ENCODE measurements around the gene FAM20C.
A peak's percentile ranks its signal among the peaks of the same experiment; 100 is the strongest.
"Not testable (repeated sequence)": the region's sequence is repeated elsewhere in the genome, so short reads cannot be mapped to it uniquely, and the experiment has no call there.

The FAM20C gene

DNA sequence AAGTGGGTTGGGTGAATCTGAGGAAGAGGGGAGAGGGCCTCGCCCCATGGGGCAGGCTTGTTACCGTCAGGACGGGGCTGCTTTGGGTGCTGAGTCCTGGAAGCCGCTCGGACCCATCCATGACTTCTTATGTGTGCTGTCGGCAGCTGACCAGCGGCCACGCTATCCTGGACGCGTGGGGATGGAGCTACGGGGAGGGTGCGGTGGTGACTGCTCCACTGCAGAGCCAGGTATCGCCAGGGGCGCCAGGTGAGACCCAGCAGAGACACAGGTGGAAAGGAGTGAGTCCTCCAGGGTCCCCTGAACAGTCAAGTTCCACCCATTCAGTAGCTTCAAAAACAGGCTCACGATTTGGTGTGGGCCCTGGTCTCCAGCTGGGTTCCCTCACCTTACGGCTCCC, 10.6 kb upstream of the FAM20C start:
- Histone ChIP-seq H3K9ac (ENCODE audit: low read length) (no peak overlapping the region), H4K5ac (ENCODE audit: low read length) (no peak overlapping the region), H3K27ac (ENCODE audit: low read depth, low read length) (no peak overlapping the region), H4K8ac (ENCODE audit: low read depth, low read length) (no peak overlapping the region), H3K36me3 (ENCODE audit: control insufficient read depth, insufficient read depth, low read length) (no peaks in the 10 kb centered on the region), H2BK120ac (ENCODE audit: low read depth, low read length) (no peak overlapping the region), H3K79me1 (ENCODE audit: low read length) (no peaks in the 10 kb centered on the region), H2AK5ac (ENCODE audit: low read length) (no peak overlapping the region), H3K4me3 (ENCODE audit: low read length) (no peak overlapping the region), H3K56ac (ENCODE audit: low read length) (no peak overlapping the region), H3K79me2 (ENCODE audit: control insufficient read depth, insufficient read depth, low read length) (no peaks in the 10 kb centered on the region), H3K18ac (ENCODE audit: low read length) (no peak overlapping the region), H3K4me2 (ENCODE audit: low read length) (no peak overlapping the region), H3K27me3 (ENCODE audit: insufficient read depth, low read length, poor library complexity) (no peaks in the 10 kb centered on the region), H3K4ac (ENCODE audit: low read depth, low read length) (no peak overlapping the region), H3K4me1 (ENCODE audit: control insufficient read depth, low read depth, low read length) (no peaks in the 10 kb centered on the region), H3K23ac (ENCODE audit: low read length) (no peak overlapping the region), H2BK15ac (replicated peaks; ENCODE audit: low read depth) (no peak overlapping the region), H2BK5ac (ENCODE audit: low read length) (no peak overlapping the region)
- no peak for DNase-seq
- no CpG with 5 or more reads among the region's 16 CpGs for WGBS (ENCODE audit: extremely low coverage, insufficient coverage, low lambda C conversion rate)

DNA sequence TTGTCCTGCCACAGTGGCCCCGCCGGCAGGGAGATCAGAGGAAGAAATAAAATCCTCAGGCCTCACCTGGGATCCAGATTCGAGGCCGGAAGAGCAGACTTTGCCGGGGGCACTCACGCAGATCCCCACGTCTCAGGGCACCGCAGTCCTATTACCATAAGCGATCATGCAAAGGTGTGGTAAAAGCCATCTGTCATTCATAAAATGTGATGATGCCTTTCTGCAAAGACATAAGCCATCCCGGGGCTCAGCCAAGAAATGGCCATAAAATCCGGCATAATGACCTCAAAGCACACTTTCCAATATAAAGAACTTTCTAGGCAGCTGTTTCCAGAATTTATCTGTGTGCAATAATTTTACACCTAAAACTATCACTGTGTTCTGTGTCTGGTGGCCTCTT, 9.9 kb upstream of the FAM20C start:
- not testable (repeated sequence) for H2AK5ac ChIP-seq (ENCODE audit: low read length); H3K23ac ChIP-seq (ENCODE audit: low read length); H4K5ac ChIP-seq (ENCODE audit: low read length); H3K4me3 ChIP-seq (ENCODE audit: low read length); H4K8ac ChIP-seq (ENCODE audit: low read depth, low read length); H3K79me2 ChIP-seq (ENCODE audit: control insufficient read depth, insufficient read depth, low read length); H3K27ac ChIP-seq (ENCODE audit: low read depth, low read length); H3K79me1 ChIP-seq (ENCODE audit: low read length); H3K9ac ChIP-seq (ENCODE audit: low read length); H2BK15ac ChIP-seq (replicated peaks; ENCODE audit: low read depth); H3K4ac ChIP-seq (ENCODE audit: low read depth, low read length); H3K4me1 ChIP-seq (ENCODE audit: control insufficient read depth, low read depth, low read length); DNase-seq; H3K18ac ChIP-seq (ENCODE audit: low read length); H2BK120ac ChIP-seq (ENCODE audit: low read depth, low read length); H2BK5ac ChIP-seq (ENCODE audit: low read length); H3K36me3 ChIP-seq (ENCODE audit: control insufficient read depth, insufficient read depth, low read length); H3K27me3 ChIP-seq (ENCODE audit: insufficient read depth, low read length, poor library complexity); H3K56ac ChIP-seq (ENCODE audit: low read length); H3K4me2 ChIP-seq (ENCODE audit: low read length)
- no CpG with 5 or more reads among the region's 11 CpGs for WGBS (ENCODE audit: extremely low coverage, insufficient coverage, low lambda C conversion rate)

DNA sequence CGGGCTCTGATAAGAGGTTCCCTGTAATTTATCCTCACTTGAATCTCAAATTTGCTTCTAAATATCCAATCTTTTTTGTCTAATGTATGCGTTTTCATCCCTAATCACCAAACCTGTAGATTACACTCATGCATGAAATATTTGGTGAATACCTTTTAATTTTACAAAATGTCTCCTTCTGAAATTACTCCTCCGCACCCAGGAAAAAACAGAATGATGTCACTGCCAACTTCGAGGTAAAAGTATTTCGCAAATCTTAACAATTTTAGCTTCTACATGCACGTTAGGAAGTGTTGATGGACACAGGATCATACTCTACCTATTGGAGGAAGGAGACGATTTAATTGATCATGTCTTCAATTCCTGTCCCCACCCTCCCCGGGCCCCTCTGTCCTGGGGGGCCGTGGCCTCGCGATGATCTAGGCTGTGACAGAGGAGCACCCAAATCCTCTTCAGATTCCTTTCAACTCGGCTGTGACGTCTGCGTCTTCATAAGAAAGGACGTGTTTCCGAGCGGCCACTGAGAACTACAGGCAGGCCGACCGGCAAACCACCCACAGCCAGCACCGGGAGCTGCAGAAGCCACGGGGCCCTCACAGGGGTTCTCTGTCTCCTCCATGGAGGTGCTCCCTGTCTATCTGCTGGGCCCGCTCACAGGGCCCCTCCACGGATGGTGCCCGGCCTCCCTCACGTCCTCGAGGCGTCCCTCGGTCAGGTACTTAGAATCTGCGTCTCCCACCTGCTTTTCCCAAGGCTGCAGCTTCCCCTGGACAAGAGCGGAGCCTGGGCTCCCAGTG, 8.7 kb upstream of the FAM20C start:
- DNase-seq: no peak
- Histone ChIP-seq H3K4me2 (ENCODE audit: low read length) (no peak overlapping the region), H3K56ac (ENCODE audit: low read length) (peak overlapping the region; percentile 22), H2BK5ac (ENCODE audit: low read length) (no peak overlapping the region), H3K27me3 (ENCODE audit: insufficient read depth, low read length, poor library complexity) (no peaks in the 10 kb centered on the region), H3K27ac (ENCODE audit: low read depth, low read length) (no peak overlapping the region), H2BK120ac (ENCODE audit: low read depth, low read length) (no peak overlapping the region), H3K4ac (ENCODE audit: low read depth, low read length) (no peak overlapping the region), H2BK15ac (replicated peaks; ENCODE audit: low read depth) (no peak overlapping the region), H4K5ac (ENCODE audit: low read length) (no peak overlapping the region), H4K8ac (ENCODE audit: low read depth, low read length) (no peak overlapping the region), H3K79me2 (ENCODE audit: control insufficient read depth, insufficient read depth, low read length) (no peaks in the 10 kb centered on the region), H3K36me3 (ENCODE audit: control insufficient read depth, insufficient read depth, low read length) (no peaks in the 10 kb centered on the region), H3K9ac (ENCODE audit: low read length) (no peak overlapping the region), H3K18ac (ENCODE audit: low read length) (no peak overlapping the region), H3K4me3 (ENCODE audit: low read length) (no peak overlapping the region), H3K4me1 (ENCODE audit: control insufficient read depth, low read depth, low read length) (no peaks in the 10 kb centered on the region), H3K79me1 (ENCODE audit: low read length) (no peaks in the 10 kb centered on the region), H2AK5ac (ENCODE audit: low read length) (no peak overlapping the region), H3K23ac (ENCODE audit: low read length) (no peak overlapping the region)
- no CpG with 5 or more reads among the region's 30 CpGs for WGBS (ENCODE audit: extremely low coverage, insufficient coverage, low lambda C conversion rate)

DNA sequence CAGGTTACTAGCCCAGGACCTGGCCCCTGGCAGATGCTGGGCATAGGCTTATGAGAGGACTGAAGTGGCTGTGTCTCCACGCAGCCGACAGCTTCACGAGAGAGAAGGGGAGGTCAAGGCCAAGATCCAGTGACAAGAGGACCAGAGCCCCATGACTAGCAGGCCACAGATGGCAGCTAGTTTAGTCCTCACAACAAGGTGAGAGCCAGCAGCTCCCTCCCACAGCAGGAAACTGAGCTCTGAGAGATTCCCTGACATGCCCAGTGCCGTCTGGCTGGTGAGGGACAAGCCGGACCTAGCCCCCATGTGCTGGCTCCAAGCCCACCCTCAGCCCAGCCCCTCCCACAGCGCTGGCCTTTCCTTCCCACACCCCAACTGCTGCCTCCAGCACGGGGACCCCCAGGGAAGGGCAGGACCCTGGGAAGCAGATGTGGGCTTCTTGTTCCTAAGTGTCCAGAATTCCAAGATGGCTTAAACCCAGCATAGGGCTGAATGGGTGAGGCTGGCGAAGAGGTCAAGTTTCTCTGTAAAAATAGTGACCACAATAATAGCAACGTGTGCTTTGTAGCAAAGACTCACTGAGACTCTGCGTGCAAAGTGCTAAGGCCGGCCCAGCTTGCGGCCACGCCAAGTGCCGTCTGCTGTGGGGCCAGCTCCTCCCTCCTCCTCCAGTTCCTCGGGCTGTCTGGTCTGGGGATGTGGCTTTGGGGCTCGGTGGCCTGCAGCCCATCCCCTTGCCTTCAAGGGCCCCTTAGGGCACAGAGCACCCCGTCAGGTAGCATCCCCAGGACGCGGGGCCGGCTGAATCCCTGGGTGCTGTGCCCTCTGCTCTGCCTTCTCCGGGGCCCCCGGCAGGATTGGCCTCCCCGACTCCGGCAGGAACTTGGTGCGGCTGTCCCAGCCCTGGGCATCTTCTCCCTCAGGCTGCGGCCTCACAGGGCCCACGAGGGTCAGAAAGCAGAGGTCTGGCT, 7.8 kb upstream of the FAM20C start:
- Histone ChIP-seq H2BK120ac (ENCODE audit: low read depth, low read length) (no peak overlapping the region), H3K4me3 (ENCODE audit: low read length) (no peak overlapping the region), H3K56ac (ENCODE audit: low read length) (peak overlapping the region; percentile 22), H3K27me3 (ENCODE audit: insufficient read depth, low read length, poor library complexity) (no peaks in the 10 kb centered on the region), H4K5ac (ENCODE audit: low read length) (no peak overlapping the region), H3K4me2 (ENCODE audit: low read length) (no peak overlapping the region), H3K4ac (ENCODE audit: low read depth, low read length) (no peak overlapping the region), H2AK5ac (ENCODE audit: low read length) (no peak overlapping the region), H3K23ac (ENCODE audit: low read length) (no peak overlapping the region), H4K8ac (ENCODE audit: low read depth, low read length) (no peak overlapping the region), H3K4me1 (ENCODE audit: control insufficient read depth, low read depth, low read length) (no peaks in the 10 kb centered on the region), H3K36me3 (ENCODE audit: control insufficient read depth, insufficient read depth, low read length) (no peaks in the 10 kb centered on the region), H3K79me2 (ENCODE audit: control insufficient read depth, insufficient read depth, low read length) (no peaks in the 10 kb centered on the region), H2BK15ac (replicated peaks; ENCODE audit: low read depth) (no peak overlapping the region), H3K9ac (ENCODE audit: low read length) (no peak overlapping the region), H2BK5ac (ENCODE audit: low read length) (no peak overlapping the region), H3K79me1 (ENCODE audit: low read length) (no peaks in the 10 kb centered on the region), H3K27ac (ENCODE audit: low read depth, low read length) (no peak overlapping the region), H3K18ac (ENCODE audit: low read length) (no peak overlapping the region)
- DNase-seq: no peak
- WGBS (ENCODE audit: extremely low coverage, insufficient coverage, low lambda C conversion rate): no CpG with 5 or more reads among the region's 27 CpGs

DNA sequence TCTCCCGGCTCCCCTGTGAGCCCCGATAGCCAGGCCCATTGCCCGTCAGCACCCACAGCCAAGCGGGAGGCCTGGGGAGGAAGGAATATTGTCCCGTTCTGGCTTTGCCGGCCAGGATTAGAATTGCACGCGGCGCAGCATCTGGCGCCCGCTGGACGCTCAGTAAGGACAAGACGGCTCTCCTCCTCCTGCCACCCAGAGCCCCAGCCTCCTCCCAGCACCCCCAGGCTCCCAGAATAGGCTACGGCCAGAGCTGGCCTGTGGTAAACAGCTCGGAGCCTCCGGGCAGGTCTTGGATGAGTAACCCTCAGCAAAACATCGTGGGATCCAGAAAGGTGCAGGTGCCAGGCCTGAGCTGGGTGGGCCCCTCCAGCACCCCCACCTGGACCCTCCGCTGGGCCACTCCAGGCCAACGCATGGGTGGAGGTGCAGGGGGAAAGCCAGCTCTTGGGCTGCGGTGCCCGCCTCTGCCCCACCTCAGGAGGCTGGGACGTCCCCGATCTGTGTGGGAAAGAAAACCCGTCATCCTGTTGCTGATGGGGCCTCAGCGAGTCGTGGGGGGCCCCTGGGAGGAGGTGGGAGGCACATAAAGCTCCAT, 5.8 kb upstream of the FAM20C start:
- no peak overlapping the region for H2BK15ac ChIP-seq (replicated peaks; ENCODE audit: low read depth)
- H2BK5ac ChIP-seq (ENCODE audit: low read length): no peak overlapping the region
- H2BK120ac ChIP-seq (ENCODE audit: low read depth, low read length): no peak overlapping the region
- no peaks in the 10 kb centered on the region for H3K27me3 ChIP-seq (ENCODE audit: insufficient read depth, low read length, poor library complexity)
- H3K23ac ChIP-seq (ENCODE audit: low read length): no peak overlapping the region
- H3K4me3 ChIP-seq (ENCODE audit: low read length): no peak overlapping the region
- no peak overlapping the region for H4K5ac ChIP-seq (ENCODE audit: low read length)
- H3K79me1 ChIP-seq (ENCODE audit: low read length): no peaks in the 10 kb centered on the region
- H3K4me1 ChIP-seq (ENCODE audit: control insufficient read depth, low read depth, low read length): no peaks in the 10 kb centered on the region
- H3K9ac ChIP-seq (ENCODE audit: low read length): no peak overlapping the region
- no peak overlapping the region for H3K56ac ChIP-seq (ENCODE audit: low read length)
- no peaks in the 10 kb centered on the region for H3K36me3 ChIP-seq (ENCODE audit: control insufficient read depth, insufficient read depth, low read length)
- H3K4me2 ChIP-seq (ENCODE audit: low read length): no peak overlapping the region
- no peak overlapping the region for H3K27ac ChIP-seq (ENCODE audit: low read depth, low read length)
- WGBS (ENCODE audit: extremely low coverage, insufficient coverage, low lambda C conversion rate): no CpG with 5 or more reads among the region's 26 CpGs
- no peak overlapping the region for H3K18ac ChIP-seq (ENCODE audit: low read length)
- no peak overlapping the region for H2AK5ac ChIP-seq (ENCODE audit: low read length)
- no peaks in the 10 kb centered on the region for H3K79me2 ChIP-seq (ENCODE audit: control insufficient read depth, insufficient read depth, low read length)
- H4K8ac ChIP-seq (ENCODE audit: low read depth, low read length): no peak overlapping the region
- DNase-seq: no peak
- no peak overlapping the region for H3K4ac ChIP-seq (ENCODE audit: low read depth, low read length)

All from mesendoderm (in vitro differentiated cells).